SK-N-SH treated with all-trans-retinoic acid at 6 μM for 48 hours (cell line): Measurements from ENCODE around the gene GBX1.

ENCODE experiments used
- ARNTL ChIP-seq: fragments of 450-650 bp; formaldehyde crosslinking; IDR thresholded peaks from 2 replicates; pipeline ENCODE4 v1.5.0; 2020; ENCODE audit warnings: low read depth, mild to moderate bottlenecking, moderate library complexity, borderline replicate concordance
- CREB5 ChIP-seq: fragments of 250-450 bp; sonication (Bioruptor Pico); IDR thresholded peaks from 2 replicates; pipeline ENCODE4 v1.5.1; 2020; ENCODE audit warnings: low read depth, mild to moderate bottlenecking, moderate library complexity
- ISL1 ChIP-seq: fragments of 250-450 bp; sonication (Bioruptor Pico); IDR thresholded peaks from 2 replicates; pipeline ENCODE4 v2.1.2; 2022; ENCODE audit warnings: mild to moderate bottlenecking, moderate library complexity
- PATZ1 ChIP-seq: fragments of 250-450 bp; sonication (Bioruptor Pico); IDR thresholded peaks from 2 replicates; pipeline ENCODE4 v1.8.0; 2020; ENCODE audit warnings: mild to moderate bottlenecking, moderate library complexity, borderline replicate concordance
- PPARA ChIP-seq: fragments of 250-450 bp; sonication (Bioruptor Pico); IDR thresholded peaks from 2 replicates; pipeline ENCODE4 v1.5.0; 2020; ENCODE audit warnings: mild to moderate bottlenecking, borderline replicate concordance
- RARB ChIP-seq: fragments of 250-450 bp; sonication (Bioruptor Pico); IDR thresholded peaks from 2 replicates; pipeline ENCODE4 v1.8.0; 2021; ENCODE audit warnings: mild to moderate bottlenecking, moderate library complexity
- TOX ChIP-seq: fragments of 250-450 bp; sonication (Bioruptor Pico); IDR thresholded peaks from 2 replicates; pipeline ENCODE4 v1.8.0; 2021; ENCODE audit warnings: mild to moderate bottlenecking, moderate library complexity, borderline replicate concordance
- TSHZ2 ChIP-seq: fragments of 250-450 bp; sonication (Bioruptor Pico); IDR thresholded peaks from 2 replicates; pipeline ENCODE4 v1.5.0; 2020; ENCODE audit warnings: mild to moderate bottlenecking, moderate library complexity
- ZFP3 ChIP-seq: fragments of 250-450 bp; sonication (Bioruptor Pico); IDR thresholded peaks from 2 replicates; pipeline ENCODE4 v1.5.0; 2020; ENCODE audit warnings: mild to moderate bottlenecking, moderate library complexity
- ZFP30 ChIP-seq: fragments of 450-650 bp; formaldehyde crosslinking; IDR thresholded peaks from 2 replicates; pipeline ENCODE4 v1.5.0; 2022; ENCODE audit warnings: mild to moderate bottlenecking, moderate library complexity
- ZNF565 ChIP-seq: fragments of 450-650 bp; formaldehyde crosslinking; conservative IDR thresholded peaks from 2 replicates; pipeline ENCODE4 v1.5.0; 2020; ENCODE audit warnings: low read depth, mild to moderate bottlenecking, moderate library complexity
- ZNF70 ChIP-seq: fragments of 450-650 bp; formaldehyde crosslinking; IDR thresholded peaks from 2 replicates; pipeline ENCODE4 v1.5.0; 2020; ENCODE audit warnings: mild to moderate bottlenecking, moderate library complexity

GRCh38 chr7:151191544-151191943, 24.1 kb upstream of the GBX1 start:
- no peak for TF ChIP-seq PATZ1
- TF ChIP-seq ISL1, result no peak
- TF ChIP-seq ZFP30 (CRISPR knock-in tag), result no peak
- TF ChIP-seq TSHZ2, result no peak
- TF ChIP-seq CREB5 (CRISPR knock-in tag), result no peak
- no peak for TF ChIP-seq ZFP3 (CRISPR knock-in tag)
- no peak for TF ChIP-seq ZNF565 (CRISPR knock-in tag)
- no peak for TF ChIP-seq ARNTL (CRISPR knock-in tag)
- TF ChIP-seq PPARA (CRISPR knock-in tag), result no peak
- TF ChIP-seq RARB (CRISPR knock-in tag), result no peak
- no peak for TF ChIP-seq TOX (CRISPR knock-in tag)
- no peak for TF ChIP-seq ZNF70
